MCF 10A (cell line): ENCODE results near the gene MDFIC. TPM values are rescaled to one million over a fixed set of nuclear protein-coding genes. Genes with fewer than 3 reads are reported as not detected.

Experiments
- BruUV-seq: library from RNA; stranded (reverse); fragments of 400-500 nt; replicated peaks from 2 replicates; lab custom pipeline; 2021; lab: Mats Ljungman, UMichigan
- CTCF ChIA-PET: fragments of 300-600 bp; sonication (Branson Sonifier 250); formaldehyde crosslinking; extraction: SDS; loops from one replicate; lab custom pipeline; 2021; ENCODE audit warnings: antibody characterized with exemption, inconsistent platforms; lab: Yijun Ruan, JAX
- POLR2A ChIA-PET: fragments of 300-600, 350-650 bp; sonication (Branson Sonifier 250); formaldehyde crosslinking; extraction: SDS; loops from one replicate; lab custom pipeline; 2020; ENCODE audit warnings: antibody characterized with exemption, inconsistent platforms; lab: Yijun Ruan, JAX
- DNase-seq: peaks from one replicate; pipeline ENCODE4 v3.0.0-alpha.2; 2018; ENCODE audit not compliant: unreplicated experiment
- H3K27ac Mint-ChIP-seq: one replicate; pipeline ENCODE4 v1.8.0; 2022; ENCODE audit warnings: mild to moderate bottlenecking, low read depth, mixed read lengths; ENCODE audit not compliant: unreplicated experiment
- H3K27me3 Mint-ChIP-seq: one replicate; pipeline ENCODE4 v1.8.0; 2022; ENCODE audit warnings: mixed read lengths; ENCODE audit not compliant: insufficient read depth, unreplicated experiment
- H3K36me3 Mint-ChIP-seq: one replicate; pipeline ENCODE4 v1.8.0; 2022; ENCODE audit warnings: mild to moderate bottlenecking, moderate library complexity, mixed read lengths; ENCODE audit not compliant: insufficient read depth, unreplicated experiment
- H3K4me1 Mint-ChIP-seq: one replicate; pipeline ENCODE4 v1.8.0; 2022; ENCODE audit warnings: mixed read lengths; ENCODE audit not compliant: insufficient read depth, unreplicated experiment
- H3K4me3 Mint-ChIP-seq: one replicate; pipeline ENCODE4 v1.8.0; 2022; ENCODE audit warnings: mild to moderate bottlenecking, moderate library complexity, mixed read lengths; ENCODE audit not compliant: unreplicated experiment
- H3K9me3 Mint-ChIP-seq: one replicate; pipeline ENCODE4 v1.8.0; 2022; ENCODE audit warnings: mixed read lengths; ENCODE audit not compliant: unreplicated experiment
- intact Hi-C: fragments of 100-400 bp; cut with micrococcal nuclease; formaldehyde crosslinking; loops from 2 replicates; pipeline ENCODE4 v1.14.1; 2022
- total RNA-seq: library from RNA; stranded (reverse); gene quantifications from 2 replicates; pipeline ENCODE4 v1.2.3, GENCODE V29; 2022
- TF ChIP-seq, protein P1 (sequence below): fragments of 200-600 bp; IDR thresholded peaks from one replicate; pipeline ENCODE4 v1.8.0; 2022; ENCODE audit warnings: antibody characterized with exemption, mild to moderate bottlenecking; ENCODE audit not compliant: unreplicated experiment

MDFIC gene
- total RNA-seq, 1 experiment from 2014 or later = 7.8 TPM

DNA sequence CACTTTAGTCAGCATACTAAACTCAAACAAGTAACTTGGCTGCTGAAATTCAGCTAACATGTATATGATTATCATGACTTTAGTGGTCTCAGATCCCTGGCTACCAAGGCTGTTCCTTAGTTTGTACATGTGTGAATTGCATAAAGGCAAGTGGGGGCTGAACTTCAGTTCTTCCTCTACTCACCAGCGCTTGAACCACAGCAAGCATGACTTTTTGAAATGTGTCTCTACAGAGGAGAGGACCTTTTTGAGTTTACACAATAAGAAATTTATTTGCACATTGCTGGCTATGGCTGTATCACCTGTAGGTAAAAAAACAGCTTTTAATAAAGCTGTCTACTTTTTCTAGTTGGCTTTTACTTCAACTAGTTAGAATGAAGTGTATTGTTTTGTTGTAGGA is 48.8 kb downstream of the MDFIC start:
- no peaks in the 10 kb centered on the region for H3K9me3 Mint-ChIP-seq
- CTCF ChIA-PET = no interaction called here
- TF ChIP-seq, protein P1, sequence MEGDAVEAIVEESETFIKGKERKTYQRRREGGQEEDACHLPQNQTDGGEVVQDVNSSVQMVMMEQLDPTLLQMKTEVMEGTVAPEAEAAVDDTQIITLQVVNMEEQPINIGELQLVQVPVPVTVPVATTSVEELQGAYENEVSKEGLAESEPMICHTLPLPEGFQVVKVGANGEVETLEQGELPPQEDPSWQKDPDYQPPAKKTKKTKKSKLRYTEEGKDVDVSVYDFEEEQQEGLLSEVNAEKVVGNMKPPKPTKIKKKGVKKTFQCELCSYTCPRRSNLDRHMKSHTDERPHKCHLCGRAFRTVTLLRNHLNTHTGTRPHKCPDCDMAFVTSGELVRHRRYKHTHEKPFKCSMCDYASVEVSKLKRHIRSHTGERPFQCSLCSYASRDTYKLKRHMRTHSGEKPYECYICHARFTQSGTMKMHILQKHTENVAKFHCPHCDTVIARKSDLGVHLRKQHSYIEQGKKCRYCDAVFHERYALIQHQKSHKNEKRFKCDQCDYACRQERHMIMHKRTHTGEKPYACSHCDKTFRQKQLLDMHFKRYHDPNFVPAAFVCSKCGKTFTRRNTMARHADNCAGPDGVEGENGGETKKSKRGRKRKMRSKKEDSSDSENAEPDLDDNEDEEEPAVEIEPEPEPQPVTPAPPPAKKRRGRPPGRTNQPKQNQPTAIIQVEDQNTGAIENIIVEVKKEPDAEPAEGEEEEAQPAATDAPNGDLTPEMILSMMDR = no peak
- peaks cover 10% of the 10 kb centered on the region for H3K4me1 Mint-ChIP-seq
- intact Hi-C loops = no loop called here
- no peaks in the 10 kb centered on the region for H3K27me3 Mint-ChIP-seq
- no peak for DNase-seq
- POLR2A ChIA-PET = no interaction called here
- H3K4me3 Mint-ChIP-seq = no peak overlapping the region
- H3K36me3 Mint-ChIP-seq = no peaks in the 10 kb centered on the region
- no peak overlapping the region for H3K27ac Mint-ChIP-seq
- no TSS peak for BruUV-seq

GRCh38 chr7:114972567-114972966 is 50.7 kb downstream of the MDFIC start:
- intact Hi-C loops = no loop called here
- no peak for DNase-seq
- ChIA-PET POLR2A (interaction anchor here (0.8 kb wide), 1 partner anchor 63 kb away, joined by 3 read pairs; no protein-coding TSS in a partner anchor), CTCF (interaction anchor here (1.2 kb wide), 1 partner anchor 15 kb away, joined by 3 read pairs; no protein-coding TSS in a partner anchor)
- Mint-ChIP-seq H3K9me3 (no peaks in the 10 kb centered on the region), H3K4me3 (no peak overlapping the region), H3K27me3 (no peaks in the 10 kb centered on the region), H3K27ac (no peak overlapping the region), H3K4me1 (peaks cover 10% of the 10 kb centered on the region), H3K36me3 (no peaks in the 10 kb centered on the region)
- BruUV-seq = no TSS peak
- TF ChIP-seq, protein P1 = no peak

- H3K27ac Mint-ChIP-seq = peak overlapping the region; percentile 71
- CTCF ChIA-PET = interaction anchor here (0.6 to 1.2 kb wide), 2 partner anchors 14 to 74 kb away, joined by 3 read pairs; no protein-coding TSS in a partner anchor
- intact Hi-C loops = no loop called here
- no peaks in the 10 kb centered on the region for H3K9me3 Mint-ChIP-seq
- DNase-seq = peak; percentile 17
- TF ChIP-seq, protein P1 = no peak
- no peak overlapping the region for H3K4me3 Mint-ChIP-seq
- no peaks in the 10 kb centered on the region for H3K36me3 Mint-ChIP-seq
- no TSS peak for BruUV-seq
- peaks cover 10% of the 10 kb centered on the region for H3K4me1 Mint-ChIP-seq
- no peaks in the 10 kb centered on the region for H3K27me3 Mint-ChIP-seq
- POLR2A ChIA-PET = interaction anchor here (0.8 kb wide), 1 partner anchor 64 kb away, joined by 3 read pairs; no protein-coding TSS in a partner anchor
These were observed 51.3 kb downstream of the MDFIC start for GRCh38 chr7:114973147-114973546.

GRCh38 chr7:114975401-114975800 is 53.5 kb downstream of the MDFIC start:
- no TSS peak for BruUV-seq
- no peak overlapping the region for H3K4me3 Mint-ChIP-seq
- intact Hi-C loops = no loop called here
- H3K36me3 Mint-ChIP-seq = no peaks in the 10 kb centered on the region
- ChIA-PET CTCF (interaction anchor here (0.7 kb wide), 1 partner anchor 896 kb away, joined by 3 read pairs; no protein-coding TSS in a partner anchor), POLR2A (interaction anchor here (0.5 to 0.6 kb wide), 3 partner anchors 194 to 1797 kb away, joined by 3 to 4 read pairs (median 3); no protein-coding TSS in a partner anchor)
- H3K27ac Mint-ChIP-seq = no peak overlapping the region
- DNase-seq = no peak
- peaks cover 22% of the 10 kb centered on the region for H3K4me1 Mint-ChIP-seq
- H3K27me3 Mint-ChIP-seq = no peaks in the 10 kb centered on the region
- TF ChIP-seq, protein P1 = no peak
- no peaks in the 10 kb centered on the region for H3K9me3 Mint-ChIP-seq
